Neural cell (in vitro differentiated cells): ENCODE measurements around the gene F11R. TPM values are rescaled to one million over a fixed set of nuclear protein-coding genes. Genes with fewer than 3 reads are reported as not detected.
A peak's percentile ranks its signal among the peaks of the same experiment; 100 is the strongest.

Experiments used
- H2AFZ ChIP-seq: fragments of 200-600, 300-800 bp; sonication (generic), shearing (Covaris generic); 2 replicates; pipeline ENCODE4 v1.6.0; 2014; ENCODE audit warnings: low read depth, mild to moderate bottlenecking, antibody characterized with exemption, low read length, moderate library complexity
- H3F3A ChIP-seq: fragments of 200-600 bp; shearing (Covaris generic); 2 replicates; pipeline ENCODE4 v1.6.1; 2016; ENCODE audit warnings: mild to moderate bottlenecking, moderate library complexity, mixed read lengths, antibody characterized with exemption, low read length; ENCODE audit not compliant: insufficient read depth, poor library complexity, severe bottlenecking
- H3K27ac ChIP-seq: fragments of 200-600, 300-800 bp; sonication (generic), shearing (Covaris generic); 2 replicates; pipeline ENCODE4 v1.5.1; 2014; ENCODE audit warnings: mild to moderate bottlenecking, low read length, moderate library complexity
- H3K27me3 ChIP-seq: fragments of 300-800, 200-600 bp; sonication (generic), shearing (Covaris generic); 2 replicates; pipeline ENCODE4 v1.6.0; 2014; ENCODE audit warnings: mild to moderate bottlenecking, low read depth, low read length, moderate library complexity; ENCODE audit not compliant: insufficient read depth
- H3K36me3 ChIP-seq: fragments of 300-800, 200-600 bp; sonication (generic), shearing (Covaris generic); 2 replicates; pipeline ENCODE4 v1.5.1; 2014; ENCODE audit warnings: mild to moderate bottlenecking, antibody characterized with exemption, low read length, moderate library complexity; ENCODE audit not compliant: insufficient read depth
- H3K4me2 ChIP-seq: fragments of 300-800, 200-600 bp; sonication (generic), shearing (Covaris generic); 2 replicates; pipeline ENCODE4 v1.6.0; 2014; ENCODE audit warnings: mild to moderate bottlenecking, low read length
- H3K4me3 ChIP-seq: fragments of 300-800, 200-600 bp; sonication (generic), shearing (Covaris generic); 2 replicates; pipeline ENCODE4 v1.5.1; 2014; ENCODE audit warnings: mild to moderate bottlenecking, low read length, moderate library complexity
- H3K79me2 ChIP-seq: fragments of 200-600 bp; shearing (Covaris generic); replicated peaks from 2 replicates; pipeline ENCODE4 v1.6.0; 2014; ENCODE audit warnings: mild to moderate bottlenecking, low read length, moderate library complexity; ENCODE audit not compliant: insufficient read depth
- H3K9ac ChIP-seq: fragments of 300-800, 200-600 bp; sonication (generic), shearing (Covaris generic); 2 replicates; pipeline ENCODE4 v1.6.1; 2016; ENCODE audit warnings: mild to moderate bottlenecking, low read length, mixed read lengths
- H3K9me2 ChIP-seq: fragments of 200-600 bp; shearing (Covaris generic); 2 replicates; pipeline ENCODE4 v1.6.1; 2016; ENCODE audit warnings: mild to moderate bottlenecking, low read length, mixed read lengths; ENCODE audit not compliant: insufficient read depth
- H3K9me3 ChIP-seq: fragments of 200-600, 300-800 bp; sonication (generic), shearing (Covaris generic); 2 replicates; pipeline ENCODE4 v1.6.1; 2016; ENCODE audit warnings: mild to moderate bottlenecking, mixed run types, low read length, moderate library complexity, mixed read lengths
- H4K20me1 ChIP-seq: fragments of 200-600 bp; shearing (Covaris generic); 2 replicates; pipeline ENCODE4 v1.6.1; 2016; ENCODE audit warnings: mild to moderate bottlenecking, mixed run types; ENCODE audit not compliant: insufficient read depth
- EP300 ChIP-seq: fragments of 450-650 bp; conservative IDR thresholded peaks from 2 replicates; pipeline ENCODE4 v1.6.1; 2014; ENCODE audit warnings: antibody characterized with exemption, mild to moderate bottlenecking, moderate library complexity; ENCODE audit not compliant: poor library complexity, severe bottlenecking
- EZH2 ChIP-seq: fragments of 200-600, 300-800 bp; shearing (Covaris generic), sonication (generic); IDR thresholded peaks from 2 replicates; pipeline ENCODE4 v1.6.1; 2014; ENCODE audit warnings: antibody characterized with exemption, low read length, borderline replicate concordance, mild to moderate bottlenecking; ENCODE audit not compliant: insufficient read depth, poor library complexity, severe bottlenecking
- MXI1 ChIP-seq: fragments of 450-650 bp; conservative IDR thresholded peaks from 2 replicates; pipeline ENCODE4 v1.6.1; 2014; ENCODE audit warnings: antibody characterized with exemption, mild to moderate bottlenecking; ENCODE audit not compliant: poor library complexity, severe bottlenecking
- POLR2AphosphoS5 ChIP-seq: IDR thresholded peaks from 2 replicates; pipeline ENCODE4 v1.6.1; 2012
- RAD21 ChIP-seq: fragments of 450-650 bp; conservative IDR thresholded peaks from 2 replicates; pipeline ENCODE4 v1.6.1; 2014; ENCODE audit warnings: antibody characterized with exemption, mild to moderate bottlenecking, moderate library complexity
- SMC3 ChIP-seq: fragments of 450-650 bp; conservative IDR thresholded peaks from 2 replicates; pipeline ENCODE4 v1.6.1; 2014; ENCODE audit warnings: antibody characterized with exemption, mild to moderate bottlenecking, moderate library complexity; ENCODE audit not compliant: poor library complexity
- TAF1 ChIP-seq: IDR thresholded peaks from 2 replicates; pipeline ENCODE4 v1.6.1; 2012; ENCODE audit warnings: low read depth
- polyA plus RNA-seq: library from polyadenylated mRNA; depleted of rRNA; stranded (reverse); fragments of >200 nt; gene quantifications from 2 replicates; pipeline ENCODE4 v1.2.3, GENCODE V29; 2014
- TF ChIP-seq, protein P1 (sequence below): fragments of 450-650 bp; IDR thresholded peaks from 2 replicates; pipeline ENCODE4 v1.5.1; 2014; ENCODE audit warnings: antibody characterized with exemption, mild to moderate bottlenecking, moderate library complexity; ENCODE audit not compliant: poor library complexity, severe bottlenecking
- TF ChIP-seq, protein P2 (sequence below): IDR thresholded peaks from 2 replicates; pipeline ENCODE4 v1.6.1; 2012; ENCODE audit warnings: borderline replicate concordance

The F11R gene
- polyA plus RNA-seq, 1 donor from 2014 or later: 7.3 TPM

DNA sequence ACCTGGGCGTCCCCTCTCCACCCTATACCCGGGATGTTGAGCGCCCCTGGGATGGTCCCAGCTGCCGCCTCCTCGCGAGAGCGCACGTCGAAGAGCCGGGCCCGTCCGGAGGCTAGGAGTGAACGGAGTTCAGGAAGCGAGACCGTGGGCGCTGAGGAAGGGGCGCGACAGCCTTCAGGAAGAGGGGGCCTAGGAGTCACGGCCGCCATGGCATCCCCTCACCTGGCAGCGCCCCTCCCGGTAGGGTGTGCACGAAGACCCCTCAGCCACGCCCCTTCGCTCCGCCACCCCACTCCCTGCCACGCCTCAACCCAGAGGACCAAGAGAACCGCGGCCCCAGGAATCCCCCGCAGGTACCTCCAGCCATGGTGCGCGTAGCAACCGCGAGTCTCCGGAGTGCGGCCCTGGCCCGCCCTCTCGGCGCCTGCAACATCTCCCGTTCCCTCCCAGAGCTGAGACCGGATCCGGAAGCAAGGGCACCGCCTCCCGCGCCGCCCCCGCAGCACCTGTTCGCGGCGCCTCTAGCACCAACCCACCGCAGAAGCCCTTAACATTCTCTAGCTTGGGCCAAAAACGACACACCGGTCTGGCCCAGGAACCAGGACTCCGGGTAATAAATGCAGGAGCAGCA, 17.7 kb upstream of the F11R start, which contains the start of gene TSTD1:
TSTD1 (minus strand) TSS at position 442 of the 631 bp plus-strand sequence; CDS start at position 367, 75 bp downstream.
- H3K79me2 ChIP-seq: peaks cover 9% of the 10 kb centered on the region
- H3K27ac ChIP-seq: peak within 1 kb of the TSS; percentile 31
- no peak within 1 kb of the TSS for H2AFZ ChIP-seq
- H3K27me3 ChIP-seq: no peaks in the 10 kb centered on the region
- no peaks in the 10 kb centered on the region for H3K9me2 ChIP-seq
- H3K4me3 ChIP-seq: peak within 1 kb of the TSS; percentile 69
- peak within 1 kb of the TSS; percentile 58 for H3K9ac ChIP-seq
- H3F3A ChIP-seq: peaks cover 5% of the 10 kb centered on the region
- H3K36me3 ChIP-seq: peaks cover 19% of the 10 kb centered on the region
- H3K4me2 ChIP-seq: no peak within 1 kb of the TSS
- H4K20me1 ChIP-seq: no peaks in the 10 kb centered on the region
- no peaks in the 10 kb centered on the region for H3K9me3 ChIP-seq
- TF ChIP-seq MXI1 (no peak), EZH2 (no peak), POLR2AphosphoS5 (no peak), RAD21 (no peak), TAF1 (no peak), EP300 (no peak), SMC3 (no peak)
- TF ChIP-seq, protein P1, sequence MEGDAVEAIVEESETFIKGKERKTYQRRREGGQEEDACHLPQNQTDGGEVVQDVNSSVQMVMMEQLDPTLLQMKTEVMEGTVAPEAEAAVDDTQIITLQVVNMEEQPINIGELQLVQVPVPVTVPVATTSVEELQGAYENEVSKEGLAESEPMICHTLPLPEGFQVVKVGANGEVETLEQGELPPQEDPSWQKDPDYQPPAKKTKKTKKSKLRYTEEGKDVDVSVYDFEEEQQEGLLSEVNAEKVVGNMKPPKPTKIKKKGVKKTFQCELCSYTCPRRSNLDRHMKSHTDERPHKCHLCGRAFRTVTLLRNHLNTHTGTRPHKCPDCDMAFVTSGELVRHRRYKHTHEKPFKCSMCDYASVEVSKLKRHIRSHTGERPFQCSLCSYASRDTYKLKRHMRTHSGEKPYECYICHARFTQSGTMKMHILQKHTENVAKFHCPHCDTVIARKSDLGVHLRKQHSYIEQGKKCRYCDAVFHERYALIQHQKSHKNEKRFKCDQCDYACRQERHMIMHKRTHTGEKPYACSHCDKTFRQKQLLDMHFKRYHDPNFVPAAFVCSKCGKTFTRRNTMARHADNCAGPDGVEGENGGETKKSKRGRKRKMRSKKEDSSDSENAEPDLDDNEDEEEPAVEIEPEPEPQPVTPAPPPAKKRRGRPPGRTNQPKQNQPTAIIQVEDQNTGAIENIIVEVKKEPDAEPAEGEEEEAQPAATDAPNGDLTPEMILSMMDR: no peak
- TF ChIP-seq, protein P2, sequence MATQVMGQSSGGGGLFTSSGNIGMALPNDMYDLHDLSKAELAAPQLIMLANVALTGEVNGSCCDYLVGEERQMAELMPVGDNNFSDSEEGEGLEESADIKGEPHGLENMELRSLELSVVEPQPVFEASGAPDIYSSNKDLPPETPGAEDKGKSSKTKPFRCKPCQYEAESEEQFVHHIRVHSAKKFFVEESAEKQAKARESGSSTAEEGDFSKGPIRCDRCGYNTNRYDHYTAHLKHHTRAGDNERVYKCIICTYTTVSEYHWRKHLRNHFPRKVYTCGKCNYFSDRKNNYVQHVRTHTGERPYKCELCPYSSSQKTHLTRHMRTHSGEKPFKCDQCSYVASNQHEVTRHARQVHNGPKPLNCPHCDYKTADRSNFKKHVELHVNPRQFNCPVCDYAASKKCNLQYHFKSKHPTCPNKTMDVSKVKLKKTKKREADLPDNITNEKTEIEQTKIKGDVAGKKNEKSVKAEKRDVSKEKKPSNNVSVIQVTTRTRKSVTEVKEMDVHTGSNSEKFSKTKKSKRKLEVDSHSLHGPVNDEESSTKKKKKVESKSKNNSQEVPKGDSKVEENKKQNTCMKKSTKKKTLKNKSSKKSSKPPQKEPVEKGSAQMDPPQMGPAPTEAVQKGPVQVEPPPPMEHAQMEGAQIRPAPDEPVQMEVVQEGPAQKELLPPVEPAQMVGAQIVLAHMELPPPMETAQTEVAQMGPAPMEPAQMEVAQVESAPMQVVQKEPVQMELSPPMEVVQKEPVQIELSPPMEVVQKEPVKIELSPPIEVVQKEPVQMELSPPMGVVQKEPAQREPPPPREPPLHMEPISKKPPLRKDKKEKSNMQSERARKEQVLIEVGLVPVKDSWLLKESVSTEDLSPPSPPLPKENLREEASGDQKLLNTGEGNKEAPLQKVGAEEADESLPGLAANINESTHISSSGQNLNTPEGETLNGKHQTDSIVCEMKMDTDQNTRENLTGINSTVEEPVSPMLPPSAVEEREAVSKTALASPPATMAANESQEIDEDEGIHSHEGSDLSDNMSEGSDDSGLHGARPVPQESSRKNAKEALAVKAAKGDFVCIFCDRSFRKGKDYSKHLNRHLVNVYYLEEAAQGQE: no peak

DNA sequence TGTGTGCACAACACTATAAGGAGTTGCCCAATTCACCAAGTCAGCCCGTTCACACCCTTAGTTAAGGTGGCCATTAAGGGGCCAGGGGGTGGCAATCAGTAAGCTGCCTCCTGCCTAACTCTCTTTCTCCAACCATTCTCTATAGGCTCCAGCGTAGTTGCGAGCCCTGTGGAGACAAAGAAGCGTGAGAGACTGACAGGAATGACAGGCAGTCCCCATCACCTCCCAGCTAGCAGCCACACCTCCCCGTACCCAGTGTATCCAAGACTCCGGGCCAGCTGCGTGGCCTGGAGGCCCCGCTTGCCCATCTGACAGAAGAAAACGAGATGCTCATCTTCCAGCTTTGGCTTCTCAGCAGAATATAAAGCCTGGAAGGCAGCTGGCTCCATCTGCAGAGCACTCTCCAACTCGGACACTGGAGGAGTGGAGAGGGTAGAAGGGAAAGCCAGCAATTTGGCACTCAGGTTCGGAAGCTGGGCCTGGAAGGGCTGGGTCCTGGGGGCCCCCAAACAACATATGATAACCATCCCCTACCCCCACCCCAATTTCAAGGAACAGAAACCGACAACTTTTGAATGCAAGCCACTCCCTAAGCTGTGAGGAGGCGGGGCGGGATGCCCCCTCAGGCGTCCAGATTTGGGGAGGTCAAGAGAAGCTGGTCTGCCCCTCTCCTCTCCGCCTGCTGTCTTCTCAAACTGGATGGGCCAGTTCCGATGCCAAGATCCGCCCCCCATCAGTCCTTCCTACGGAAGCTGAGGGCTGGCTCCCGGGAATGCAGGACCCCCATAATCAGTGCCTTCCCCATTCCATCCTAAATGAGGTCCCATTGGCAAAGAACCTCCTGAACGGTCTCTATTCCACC, 16.9 kb upstream of the F11R start:
- Histone ChIP-seq H4K20me1 (no peaks in the 10 kb centered on the region), H3K79me2 (peaks cover 3% of the 10 kb centered on the region), H3F3A (peaks cover 5% of the 10 kb centered on the region), H3K27ac (no peak overlapping the region), H3K27me3 (no peaks in the 10 kb centered on the region), H3K9ac (peak overlapping the region; percentile 58), H3K9me2 (no peaks in the 10 kb centered on the region), H3K36me3 (peaks cover 19% of the 10 kb centered on the region), H3K9me3 (no peaks in the 10 kb centered on the region), H2AFZ (no peak overlapping the region), H3K4me2 (no peak overlapping the region), H3K4me3 (peak overlapping the region; percentile 69)
- no peak for TF ChIP-seq POLR2AphosphoS5
- TF ChIP-seq RAD21: no peak
- TF ChIP-seq TAF1: no peak
- TF ChIP-seq, protein P1: no peak
- no peak for TF ChIP-seq SMC3
- TF ChIP-seq, protein P2: no peak
- no peak for TF ChIP-seq EP300
